IMR-90 (cell line): ENCODE results near the gene ACKR2. TPM values are rescaled to one million over a fixed set of nuclear protein-coding genes. Genes with fewer than 3 reads are reported as not detected.

Source experiments
- ATAC-seq: fragments of 200-7000 bp; cut with Tn5 transposase; 2 replicates; pipeline ENCODE4 v1.9.1; 2020; ENCODE audit warnings: low read depth, mild to moderate bottlenecking, moderate library complexity
- BruUV-seq: library from RNA; stranded (reverse); fragments of 400-500 nt; replicated peaks from 2 replicates; lab custom pipeline; 2021; lab: Mats Ljungman, UMichigan
- CTCF ChIA-PET: fragments of 300-600 bp; formaldehyde crosslinking; extraction: SDS; loops from one replicate; lab custom pipeline; 2021; ENCODE audit warnings: antibody characterized with exemption; lab: Yijun Ruan, JAX
- POLR2A ChIA-PET: fragments of 300-600 bp; sonication (Branson Sonifier 250); formaldehyde crosslinking; loops from one replicate; lab custom pipeline; 2022; ENCODE audit warnings: antibody characterized with exemption; ENCODE audit not compliant: unreplicated experiment; lab: Charles Lee
- DNase-seq: peaks from one replicate; pipeline ENCODE4 v3.0.0; 2013
- H2AFZ ChIP-seq: replicated peaks from 2 replicates; pipeline ENCODE3; 2013; ENCODE audit warnings: low read length, mild to moderate bottlenecking; ENCODE audit not compliant: poor library complexity
- H2AK5ac ChIP-seq: 2 replicates; pipeline ENCODE4 v1.6.1; 2013; ENCODE audit warnings: low read depth, low read length, inconsistent platforms
- H2AK9ac ChIP-seq: replicated peaks from 2 replicates; pipeline ENCODE3; 2013; ENCODE audit warnings: mild to moderate bottlenecking, low read depth, low read length, moderate library complexity; ENCODE audit not compliant: poor library complexity
- H2BK120ac ChIP-seq: 2 replicates; pipeline ENCODE4 v1.6.1; 2013; ENCODE audit warnings: low read depth, low read length, inconsistent platforms
- H2BK15ac ChIP-seq: 3 replicates; pipeline ENCODE4 v1.6.1; 2013; ENCODE audit warnings: low read depth, low read length, inconsistent platforms
- H2BK20ac ChIP-seq: 2 replicates; pipeline ENCODE4 v1.6.1; 2013; ENCODE audit warnings: low read depth, mild to moderate bottlenecking, inconsistent platforms, low read length, moderate library complexity
- H2BK5ac ChIP-seq: 2 replicates; pipeline ENCODE4 v1.6.1; 2013; ENCODE audit warnings: mild to moderate bottlenecking, low read depth, low read length, inconsistent platforms; ENCODE audit not compliant: poor library complexity, severe bottlenecking
- H3K14ac ChIP-seq: replicated peaks from 2 replicates; pipeline ENCODE4 v1.6.1; 2013; ENCODE audit warnings: low read depth, low read length, inconsistent platforms
- H3K18ac ChIP-seq: 2 replicates; pipeline ENCODE4 v1.6.1; 2013; ENCODE audit warnings: low read depth, low read length, control low read depth
- H3K23ac ChIP-seq: 2 replicates; pipeline ENCODE4 v1.6.1; 2013; ENCODE audit warnings: low read depth, low read length, inconsistent platforms
- H3K27ac ChIP-seq: 2 replicates; pipeline ENCODE4 v1.5.1; 2013; ENCODE audit warnings: mild to moderate bottlenecking, control low read depth, low read length; ENCODE audit not compliant: insufficient read depth
- H3K27me3 ChIP-seq: 2 replicates; pipeline ENCODE4 v1.6.1; 2013; ENCODE audit warnings: low read length; ENCODE audit not compliant: control insufficient read depth, insufficient read depth
- H3K36me3 ChIP-seq: 2 replicates; pipeline ENCODE4 v1.6.1; 2013; ENCODE audit warnings: low read length, mixed read lengths; ENCODE audit not compliant: control insufficient read depth, insufficient read depth
- H3K4ac ChIP-seq: 2 replicates; pipeline ENCODE4 v1.6.1; 2013; ENCODE audit warnings: low read depth, low read length, inconsistent platforms
- H3K4me1 ChIP-seq: 2 replicates; pipeline ENCODE4 v1.6.1; 2013; ENCODE audit warnings: low read length, mixed read lengths; ENCODE audit not compliant: control insufficient read depth, insufficient read depth
- H3K4me2 ChIP-seq: 2 replicates; pipeline ENCODE4 v1.6.1; 2013; ENCODE audit warnings: low read depth, mild to moderate bottlenecking, control low read depth, low read length, moderate library complexity
- H3K4me3 ChIP-seq: 2 replicates; pipeline ENCODE4 v1.5.1; 2013; ENCODE audit warnings: low read depth, mild to moderate bottlenecking, control low read depth, low read length, moderate library complexity; ENCODE audit not compliant: insufficient read depth
- H3K56ac ChIP-seq: 2 replicates; pipeline ENCODE4 v1.6.1; 2013; ENCODE audit warnings: low read length, inconsistent platforms; ENCODE audit not compliant: insufficient read depth; ENCODE audit errors: extremely low read depth
- H3K79me1 ChIP-seq, 2 experiments: 2 replicates each; pipeline ENCODE4 v1.6.1; 2013; ENCODE audit warnings: low read length in 2 of 2, inconsistent platforms in 1 of 2, low read depth in 1 of 2
- H3K9ac ChIP-seq: 2 replicates; pipeline ENCODE4 v1.6.1; 2013; ENCODE audit warnings: low read depth, low read length, control low read depth
- H3K9me1 ChIP-seq: 2 replicates; pipeline ENCODE4 v1.6.1; 2013; ENCODE audit warnings: low read length, inconsistent platforms; ENCODE audit not compliant: insufficient read depth
- H3K9me3 ChIP-seq: 2 replicates; pipeline ENCODE4 v1.6.1; 2013; ENCODE audit warnings: low read length; ENCODE audit not compliant: control insufficient read depth, insufficient read depth
- H4K20me1 ChIP-seq: 2 replicates; pipeline ENCODE4 v1.6.1; 2013; ENCODE audit warnings: low read length, inconsistent platforms; ENCODE audit not compliant: insufficient read depth
- H4K5ac ChIP-seq: 2 replicates; pipeline ENCODE4 v1.6.1; 2013; ENCODE audit warnings: mild to moderate bottlenecking, low read depth, low read length, control low read depth
- H4K8ac ChIP-seq, 2 experiments: 2 replicates each; pipeline ENCODE4 v1.6.1; 2013; ENCODE audit warnings: low read depth in 2 of 2, low read length in 2 of 2, control low read depth in 1 of 2, inconsistent platforms in 1 of 2
- H4K91ac ChIP-seq: 2 replicates; pipeline ENCODE4 v1.6.1; 2013; ENCODE audit warnings: low read depth, low read length, inconsistent platforms; ENCODE audit not compliant: insufficient read depth
- CEBPB ChIP-seq: IDR thresholded peaks from 2 replicates; pipeline ENCODE4 v1.6.1; 2012; ENCODE audit warnings: low read depth, low read length, improper control_type of control experiment
- MXI1 ChIP-seq: IDR thresholded peaks from 2 replicates; pipeline ENCODE4 v1.6.1; 2012; ENCODE audit warnings: low read depth, mild to moderate bottlenecking, low read length, moderate library complexity, borderline replicate concordance
- SMC3 ChIP-seq: fragments of 150-350 bp; IDR thresholded peaks from 2 replicates; pipeline ENCODE4 v1.6.1; 2016; ENCODE audit warnings: low read depth, mild to moderate bottlenecking, antibody characterized with exemption, low read length, moderate library complexity
- dilution Hi-C: fragments of 300-500 bp; cut with HindIII; formaldehyde crosslinking; loops from one replicate; pipeline ENCODE4 v1.14.3; 2018; ENCODE audit warnings: low sequenced_read_pairs; ENCODE audit not compliant: unreplicated experiment
- in situ Hi-C: fragments of 300-500 bp; cut with MboI; formaldehyde crosslinking; loops from 3 replicates; pipeline ENCODE4 v1.14.3; 2019; ENCODE audit warnings: low sequenced_read_pairs, inconsistent platforms, mixed read lengths
- intact Hi-C: fragments of 100-400 bp; cut with micrococcal nuclease; formaldehyde crosslinking; loops from 2 replicates; pipeline ENCODE4 v1.10.0; 2022
- polyA plus RNA-seq, 3 experiments: library from polyadenylated mRNA; depleted of rRNA; stranded (reverse); fragments of >200 nt; gene quantifications; 2 replicates each; pipeline ENCODE4 v1.2.3, GENCODE V29; 2012; ENCODE audit warnings: low replicate concordance in 1 of 3
- total RNA-seq: library from RNA; depleted of rRNA; stranded (reverse); fragments of >200 nt; gene quantifications from 2 replicates; pipeline ENCODE4 v1.2.3, GENCODE V29; 2012

Gene ACKR2
- total and polyA plus RNA-seq, 2 of the 4 experiments (the other 2 are of a cell fraction): 0.10 TPM; not detected in 1

GRCh38 chr3:42895580-42895868, 86.3 kb downstream of the ACKR2 start (continued):
- no peak for TF ChIP-seq SMC3
- no peak for TF ChIP-seq CEBPB

- no peak overlapping the region for H3K27ac ChIP-seq
- no peak overlapping the region for H3K18ac ChIP-seq
- no peaks in the 10 kb centered on the region for H3K4me1 ChIP-seq
- H2AK5ac ChIP-seq: no peak overlapping the region
- in situ Hi-C loops: no loop called here
- no peak overlapping the region for H2AFZ ChIP-seq
- H3K4me3 ChIP-seq: no peak overlapping the region
- no peak overlapping the region for H2BK15ac ChIP-seq
- intact Hi-C loops: no loop called here
- no peak overlapping the region for H2BK20ac ChIP-seq
- no peak overlapping the region for H2AK9ac ChIP-seq
- ATAC-seq (no peak), DNase-seq (no peak)
- H3K9me1 ChIP-seq: no peaks in the 10 kb centered on the region
- no peaks in the 10 kb centered on the region for H3K36me3 ChIP-seq
- H2BK5ac ChIP-seq: no peak overlapping the region
- peaks cover 1% of the 10 kb centered on the region; the same call in 1 of the 2 replicates for H3K27me3 ChIP-seq
- no peaks in the 10 kb centered on the region for H3K79me1 ChIP-seq
- CTCF ChIA-PET: interaction anchor here (0.8 kb wide), 1 partner anchor 77 kb away, joined by 3 read pairs; no protein-coding TSS in a partner anchor
- H4K5ac ChIP-seq: no peak overlapping the region
- no peak overlapping the region for H3K4ac ChIP-seq
- no TSS peak for BruUV-seq
- TF ChIP-seq MXI1: no peak
- no peak for TF ChIP-seq CEBPB
- H3K56ac ChIP-seq: no peak overlapping the region
- H3K14ac ChIP-seq: no peak overlapping the region
- H4K91ac ChIP-seq: no peak overlapping the region
- no peak overlapping the region for H3K4me2 ChIP-seq
- dilution Hi-C loops: no loop called here
- no peak overlapping the region for H3K23ac ChIP-seq
- no peak overlapping the region for H4K8ac ChIP-seq
- POLR2A ChIA-PET: no interaction called here
- no peaks in the 10 kb centered on the region for H4K20me1 ChIP-seq
- H3K9me3 ChIP-seq: no peaks in the 10 kb centered on the region
- no peak overlapping the region for H3K9ac ChIP-seq
- H2BK120ac ChIP-seq: no peak overlapping the region
These were observed 89.8 kb downstream of the ACKR2 start for GRCh38 chr3:42898896-42899675.
